ENCODE measurements around the gene GINS2. TPM values are rescaled to one million over a fixed set of nuclear protein-coding genes. Genes with fewer than 3 reads are reported as not detected.

GINS2 gene
- total RNA-seq, 3 donors from 2014 or later (not counting 1 experiment from before 2014, with no cell fraction given): 0.73 to 2.6 (median 0.89) TPM

DNA sequence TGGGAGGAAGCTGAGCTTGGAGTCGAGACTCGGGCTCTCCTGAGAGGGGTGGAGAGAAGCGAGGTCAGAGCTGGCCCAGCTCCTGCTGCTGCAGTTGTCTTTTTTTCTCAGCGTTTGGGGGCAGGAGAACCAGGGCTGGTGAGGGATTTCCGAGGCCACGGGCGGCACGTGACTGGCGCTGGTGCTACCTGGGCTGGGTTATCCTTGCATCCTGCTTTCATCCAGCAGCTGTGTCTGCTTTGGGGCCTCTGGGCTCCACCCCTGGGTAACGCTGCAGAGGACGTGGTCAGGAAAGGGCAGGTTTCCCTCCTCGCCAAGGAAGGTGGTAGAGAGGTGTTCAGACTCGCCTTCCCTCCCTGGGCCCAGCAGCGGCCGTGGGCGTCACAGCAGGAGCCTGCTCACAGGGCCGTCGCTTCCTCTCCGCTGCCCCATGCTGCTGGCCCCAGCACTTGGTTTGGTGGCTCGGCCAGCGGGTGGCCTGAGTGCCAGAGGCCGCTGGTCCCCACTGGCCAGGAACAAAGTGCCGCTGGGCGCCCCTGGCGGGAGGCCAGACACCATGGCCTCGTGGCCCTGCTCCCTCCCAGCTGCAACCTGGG lies 53.1 kb downstream of the GINS2 start:
- Mint-ChIP-seq H3K27me3 (ENCODE audit: low read depth in 2 of 2) (no peaks in the 10 kb centered on the region), H3K36me3 (no peaks in the 10 kb centered on the region), H3K9me3 (no peaks in the 10 kb centered on the region), H3K27ac (peak overlapping the region in 1 of 2 donors; percentile 18), H3K4me3 (no peak overlapping the region), H3K4me1 (peaks cover 9 to 43% of the 10 kb centered on the region in 2 donors)
- Histone ChIP-seq H3K27ac (ENCODE audit: low read length) (no peak overlapping the region), H3K4me1 (ENCODE audit: control insufficient read depth, insufficient read depth, low read length) (peaks cover 48% of the 10 kb centered on the region), H3K4me3 (ENCODE audit: low read length) (no peak overlapping the region), H3K36me3 (ENCODE audit: control insufficient read depth, insufficient read depth, low read length) (peaks cover 16% of the 10 kb centered on the region), H3K27me3 (ENCODE audit: control insufficient read depth, insufficient read depth, low read length) (no peaks in the 10 kb centered on the region), H3K9me3 (ENCODE audit: control insufficient read depth, insufficient read depth, low read length) (no peaks in the 10 kb centered on the region)
- ATAC-seq: no peak
- DNase-seq: no peak
- intact Hi-C loops (cut with micrococcal nuclease): no loop called here
- TF ChIP-seq, protein P1, sequence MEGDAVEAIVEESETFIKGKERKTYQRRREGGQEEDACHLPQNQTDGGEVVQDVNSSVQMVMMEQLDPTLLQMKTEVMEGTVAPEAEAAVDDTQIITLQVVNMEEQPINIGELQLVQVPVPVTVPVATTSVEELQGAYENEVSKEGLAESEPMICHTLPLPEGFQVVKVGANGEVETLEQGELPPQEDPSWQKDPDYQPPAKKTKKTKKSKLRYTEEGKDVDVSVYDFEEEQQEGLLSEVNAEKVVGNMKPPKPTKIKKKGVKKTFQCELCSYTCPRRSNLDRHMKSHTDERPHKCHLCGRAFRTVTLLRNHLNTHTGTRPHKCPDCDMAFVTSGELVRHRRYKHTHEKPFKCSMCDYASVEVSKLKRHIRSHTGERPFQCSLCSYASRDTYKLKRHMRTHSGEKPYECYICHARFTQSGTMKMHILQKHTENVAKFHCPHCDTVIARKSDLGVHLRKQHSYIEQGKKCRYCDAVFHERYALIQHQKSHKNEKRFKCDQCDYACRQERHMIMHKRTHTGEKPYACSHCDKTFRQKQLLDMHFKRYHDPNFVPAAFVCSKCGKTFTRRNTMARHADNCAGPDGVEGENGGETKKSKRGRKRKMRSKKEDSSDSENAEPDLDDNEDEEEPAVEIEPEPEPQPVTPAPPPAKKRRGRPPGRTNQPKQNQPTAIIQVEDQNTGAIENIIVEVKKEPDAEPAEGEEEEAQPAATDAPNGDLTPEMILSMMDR (IDR thresholded peaks at IDR 0.05): no peak
- WGBS (ENCODE audit: insufficient coverage): 73% methylated on average over 26 of the region's 26 CpGs

DNA sequence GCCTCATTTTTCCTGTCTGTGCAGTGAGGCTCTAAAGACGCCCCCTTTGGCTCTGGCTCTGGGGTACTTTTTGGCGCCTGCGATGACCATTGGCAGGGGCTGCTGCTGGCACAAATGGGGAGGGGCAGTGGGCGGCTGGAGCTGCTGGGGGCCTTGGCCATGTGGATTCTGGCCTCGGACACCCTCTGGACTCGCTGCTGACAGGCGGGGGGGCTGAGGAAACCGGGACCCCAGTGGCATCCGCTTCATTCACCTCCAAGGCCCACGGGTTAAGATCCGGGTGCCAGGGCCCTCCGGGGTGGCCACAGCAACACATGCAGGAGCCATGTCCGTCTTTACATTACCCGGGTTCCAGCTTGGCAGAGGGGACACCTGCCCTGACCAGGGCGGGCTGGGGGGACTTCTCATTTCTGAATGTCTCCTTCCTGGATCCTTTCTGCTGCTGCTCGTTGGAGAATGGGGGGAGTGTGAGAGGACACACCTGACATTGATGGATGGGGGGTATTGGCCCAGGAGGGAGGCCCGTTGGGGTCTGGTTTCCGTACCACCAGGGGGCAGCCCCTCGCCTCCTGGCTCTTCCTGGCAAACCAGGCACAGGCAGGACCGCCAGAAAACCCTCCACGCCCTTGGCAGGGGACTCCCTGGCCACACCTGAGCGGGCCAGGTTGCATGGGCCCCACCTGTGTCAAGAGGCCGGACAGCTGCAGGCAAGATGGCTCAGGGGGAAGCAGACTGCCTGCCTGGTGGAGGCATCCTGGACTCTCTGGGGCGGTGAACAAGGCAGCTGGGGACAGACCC lies 53.8 kb downstream of the GINS2 start:
- Mint-ChIP-seq H3K4me3 (no peak overlapping the region), H3K27me3 (ENCODE audit: low read depth in 2 of 2) (no peaks in the 10 kb centered on the region), H3K4me1 (peaks cover 14 to 50% of the 10 kb centered on the region in 2 donors), H3K9me3 (no peaks in the 10 kb centered on the region), H3K36me3 (no peaks in the 10 kb centered on the region), H3K27ac (peak overlapping the region in 1 of 2 donors; percentile 18)
- no peak overlapping the region for H3K27ac ChIP-seq (ENCODE audit: low read length)
- WGBS (ENCODE audit: insufficient coverage): 92% methylated on average over 24 of the region's 24 CpGs
- no peak overlapping the region for H3K4me3 ChIP-seq (ENCODE audit: low read length)
- TF ChIP-seq, protein P1 (IDR thresholded peaks at IDR 0.05): no peak
- peaks cover 4% of the 10 kb centered on the region for H3K9me3 ChIP-seq (ENCODE audit: control insufficient read depth, insufficient read depth, low read length)
- ATAC-seq: no peak
- DNase-seq: no peak
- intact Hi-C loops (cut with micrococcal nuclease): no loop called here
- H3K36me3 ChIP-seq (ENCODE audit: control insufficient read depth, insufficient read depth, low read length): peaks cover 20% of the 10 kb centered on the region
- H3K4me1 ChIP-seq (ENCODE audit: control insufficient read depth, insufficient read depth, low read length): peaks cover 52% of the 10 kb centered on the region
- H3K27me3 ChIP-seq (ENCODE audit: control insufficient read depth, insufficient read depth, low read length): no peaks in the 10 kb centered on the region

DNA sequence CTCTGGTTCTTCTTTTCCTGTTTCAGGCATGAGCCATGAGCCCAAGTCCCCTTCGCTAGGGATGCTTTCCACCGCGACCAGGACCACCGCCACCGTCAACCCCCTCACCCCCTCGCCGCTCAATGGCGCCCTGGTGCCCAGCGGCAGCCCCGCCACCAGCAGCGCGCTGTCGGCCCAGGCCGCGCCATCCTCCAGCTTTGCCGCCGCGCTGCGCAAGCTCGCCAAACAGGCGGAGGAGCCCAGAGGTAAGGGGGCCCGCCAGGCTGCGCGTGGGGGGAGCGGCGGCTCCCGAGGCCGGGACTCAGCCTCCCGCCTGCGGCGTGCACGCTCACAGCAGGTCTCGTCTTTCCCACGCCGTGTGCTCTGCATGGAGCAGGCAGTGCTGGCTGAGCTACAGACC lies 54.9 kb downstream of the GINS2 start:
- no peaks in the 10 kb centered on the region for H3K36me3 Mint-ChIP-seq
- Histone ChIP-seq H3K4me1 (ENCODE audit: control insufficient read depth, insufficient read depth, low read length) (peaks cover 48% of the 10 kb centered on the region), H3K36me3 (ENCODE audit: control insufficient read depth, insufficient read depth, low read length) (peaks cover 20% of the 10 kb centered on the region), H3K4me3 (ENCODE audit: low read length) (no peak overlapping the region), H3K27ac (ENCODE audit: low read length) (no peak overlapping the region), H3K9me3 (ENCODE audit: control insufficient read depth, insufficient read depth, low read length) (peaks cover 13% of the 10 kb centered on the region), H3K27me3 (ENCODE audit: control insufficient read depth, insufficient read depth, low read length) (no peaks in the 10 kb centered on the region)
- no peaks in the 10 kb centered on the region for H3K9me3 Mint-ChIP-seq
- H3K27me3 Mint-ChIP-seq (ENCODE audit: low read depth in 2 of 2): no peaks in the 10 kb centered on the region
- H3K4me1 Mint-ChIP-seq: peaks cover 19 to 52% of the 10 kb centered on the region in 2 donors
- WGBS (ENCODE audit: insufficient coverage): 96% methylated on average over 35 of the region's 35 CpGs
- intact Hi-C loops (cut with micrococcal nuclease): no loop called here
- DNase-seq: no peak
- peak overlapping the region in 1 of 2 donors; percentile 20 for H3K27ac Mint-ChIP-seq
- TF ChIP-seq, protein P1 (IDR thresholded peaks at IDR 0.05): no peak
- H3K4me3 Mint-ChIP-seq: no peak overlapping the region
- ATAC-seq: no peak

All from natural killer cell (primary cell).